CD4-positive, alpha-beta T cell treated with Interleukin-6 for 4 hours (primary cell): ENCODE measurements around the gene CDC42EP2.
"Not testable (repeated sequence)": the region's sequence is repeated elsewhere in the genome, so short reads cannot be mapped to it uniquely, and the experiment has no call there.

Experiments used
- DNase-seq: peaks from one replicate; pipeline ENCODE4 v3.0.0-alpha.2; 2020; ENCODE audit warnings: mixed read lengths

CDC42EP2 gene

DNA sequence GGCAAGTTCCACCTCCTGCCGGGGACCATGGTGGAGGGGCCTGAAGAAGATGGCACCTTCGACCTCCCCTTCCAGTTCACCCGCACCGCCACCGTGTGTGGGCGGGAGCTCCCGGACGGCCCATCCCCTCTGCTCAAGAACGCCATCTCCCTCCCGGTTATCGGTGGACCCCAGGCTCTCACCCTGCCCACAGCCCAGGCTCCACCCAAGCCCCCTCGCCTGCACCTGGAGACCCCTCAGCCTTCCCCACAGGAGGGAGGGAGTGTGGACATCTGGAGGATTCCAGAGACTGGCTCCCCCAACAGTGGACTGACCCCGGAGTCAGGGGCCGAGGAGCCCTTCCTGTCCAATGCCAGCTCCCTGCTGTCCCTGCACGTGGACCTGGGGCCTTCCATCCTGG lies 6.4 kb downstream of the CDC42EP2 start:
- no peak for DNase-seq

- DNase-seq, result no peak
Measured at GRCh38 chr11:65321828-65322485, 7.3 kb downstream of the CDC42EP2 start.

DNA sequence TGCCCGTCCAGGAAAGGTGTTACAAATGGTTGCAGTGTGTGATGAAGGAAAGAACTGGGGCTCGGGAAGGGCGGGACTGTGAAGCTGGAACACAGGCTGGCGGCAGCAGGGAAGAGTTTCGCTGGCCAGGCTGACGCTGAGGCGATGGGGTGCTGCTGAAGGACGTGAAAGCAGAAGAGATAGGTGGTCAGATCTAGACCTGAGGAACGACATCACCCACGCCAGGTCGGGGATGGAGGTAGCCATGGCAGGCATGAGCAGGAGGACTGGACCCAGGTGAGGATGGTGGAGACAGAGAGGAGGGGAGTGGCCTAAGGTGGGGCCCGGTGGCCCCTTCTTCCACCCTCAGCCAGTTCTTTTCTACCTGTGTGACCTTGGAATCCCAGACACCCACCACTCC lies 9.1 kb downstream of the CDC42EP2 start:
- no peak for DNase-seq

- no peak for DNase-seq
Measured at GRCh38 chr11:65325435-65325834, 10.8 kb downstream of the CDC42EP2 start.

GRCh38 chr11:65327021-65327420 lies 12.4 kb downstream of the CDC42EP2 start:
- no peak for DNase-seq

- DNase-seq, result no peak
Measured at GRCh38 chr11:65329478-65329877, 14.8 kb downstream of the CDC42EP2 start.

- DNase-seq, result peak; percentile 92
Measured at GRCh38 chr11:65329944-65330403, 15.3 kb downstream of the CDC42EP2 start.

DNA sequence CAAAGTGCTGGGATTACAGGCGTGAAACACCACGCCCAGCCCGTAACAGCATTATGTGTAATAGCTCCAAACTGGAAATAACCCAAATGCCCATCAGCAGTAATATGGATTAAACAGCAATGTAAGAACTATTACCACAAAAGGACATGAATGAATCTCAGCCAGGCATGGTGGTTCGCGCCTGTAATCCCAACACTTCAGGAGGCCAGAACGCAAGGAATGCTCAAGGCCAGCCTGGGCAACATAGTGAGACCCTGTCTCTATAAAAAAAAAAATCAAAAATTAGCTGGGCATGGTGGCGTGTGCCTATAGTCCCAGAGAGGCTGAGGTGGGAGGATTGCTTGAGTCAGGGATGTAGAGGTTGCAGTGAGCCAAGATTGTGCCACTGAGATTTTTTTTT lies 15.9 kb downstream of the CDC42EP2 start:
- no peak for DNase-seq

GRCh38 chr11:65332591-65332990 lies 17.9 kb downstream of the CDC42EP2 start:
- DNase-seq, result not testable (repeated sequence)

- no peak for DNase-seq
Measured at GRCh38 chr11:65334696-65335295, 20.1 kb downstream of the CDC42EP2 start.

GRCh38 chr11:65338676-65339075 lies 24.0 kb downstream of the CDC42EP2 start:
- DNase-seq, result no peak

GRCh38 chr11:65340226-65340625 lies 25.6 kb downstream of the CDC42EP2 start:
- DNase-seq, result no peak

GRCh38 chr11:65341856-65342255 lies 27.2 kb downstream of the CDC42EP2 start:
- DNase-seq, result no peak

GRCh38 chr11:65351511-65351910 lies 36.8 kb downstream of the CDC42EP2 start:
- DNase-seq, result no peak

GRCh38 chr11:65352783-65353182 lies 38.1 kb downstream of the CDC42EP2 start:
- DNase-seq, result no peak

DNA sequence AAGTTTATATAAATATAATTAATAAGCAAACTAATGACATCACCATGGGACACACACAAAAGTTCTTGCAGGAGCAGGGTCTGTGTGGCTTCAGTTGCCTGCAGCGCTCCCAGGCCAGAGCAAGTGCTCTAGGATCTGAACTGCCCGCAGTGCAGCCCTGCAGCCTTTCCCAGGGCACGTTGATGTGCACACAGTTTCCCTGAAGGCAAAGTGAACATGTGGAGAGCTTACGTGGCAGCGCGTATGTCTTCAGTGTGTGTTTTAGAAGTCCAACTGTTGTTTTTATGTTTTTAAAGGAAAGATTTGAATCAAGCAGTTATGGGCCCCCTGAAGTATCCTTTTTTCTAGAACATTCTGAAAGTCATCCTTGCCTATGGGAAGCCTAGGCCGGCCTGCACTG lies 38.7 kb downstream of the CDC42EP2 start:
- no peak for DNase-seq

GRCh38 chr11:65353900-65354264 lies 39.2 kb downstream of the CDC42EP2 start:
- no peak for DNase-seq

DNA sequence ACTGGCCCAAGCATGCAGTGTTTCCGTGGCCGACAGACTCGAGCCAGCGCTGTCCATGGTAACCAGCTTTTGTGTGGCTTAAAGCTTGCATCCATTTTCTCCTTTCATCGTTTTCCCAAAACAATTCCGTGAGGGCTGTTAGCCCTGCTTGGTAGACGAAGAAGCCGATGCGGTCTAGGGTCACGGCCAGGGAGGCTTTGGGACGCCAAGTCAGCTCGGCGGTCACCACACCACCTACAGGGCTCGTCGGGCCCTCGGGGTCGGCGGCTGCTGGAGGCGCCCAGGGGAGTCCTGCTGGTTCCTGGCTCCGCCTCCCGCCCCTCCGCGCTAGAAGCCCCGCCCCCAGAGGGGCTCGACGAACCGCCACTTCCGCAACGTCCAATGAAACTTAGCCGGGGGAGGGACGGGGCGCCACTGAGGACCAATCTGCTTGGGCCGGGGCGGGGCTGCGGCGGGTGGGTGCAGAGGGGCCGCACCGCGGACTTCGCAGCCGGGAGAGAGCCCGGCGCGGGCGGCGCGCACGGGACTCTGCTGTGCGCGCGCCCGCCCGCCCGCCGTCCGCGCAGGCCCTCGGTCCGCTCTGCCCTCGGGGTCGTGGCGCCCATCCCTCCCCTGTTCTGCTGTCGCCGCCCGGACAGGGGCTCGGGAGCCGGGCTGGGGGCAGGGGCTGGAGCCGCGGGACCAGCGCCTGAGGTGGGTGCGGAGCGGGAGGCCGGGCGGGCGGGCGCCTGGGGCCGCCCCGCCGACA lies 39.8 kb downstream of the CDC42EP2 start, which contains the start of gene TIGD3:
TIGD3 (plus strand) TSS at position 487 of the 748 bp plus-strand sequence. CDS start 1,058 bp downstream, outside the sequence.
- DNase-seq, result peak; percentile 99

- DNase-seq, result peak; percentile 70
Measured at GRCh38 chr11:65355013-65355775, 40.5 kb downstream of the CDC42EP2 start.

GRCh38 chr11:65355776-65356393 lies 41.2 kb downstream of the CDC42EP2 start:
- no peak for DNase-seq

GRCh38 chr11:65356394-65356972 lies 41.8 kb downstream of the CDC42EP2 start:
- no peak for DNase-seq

DNA sequence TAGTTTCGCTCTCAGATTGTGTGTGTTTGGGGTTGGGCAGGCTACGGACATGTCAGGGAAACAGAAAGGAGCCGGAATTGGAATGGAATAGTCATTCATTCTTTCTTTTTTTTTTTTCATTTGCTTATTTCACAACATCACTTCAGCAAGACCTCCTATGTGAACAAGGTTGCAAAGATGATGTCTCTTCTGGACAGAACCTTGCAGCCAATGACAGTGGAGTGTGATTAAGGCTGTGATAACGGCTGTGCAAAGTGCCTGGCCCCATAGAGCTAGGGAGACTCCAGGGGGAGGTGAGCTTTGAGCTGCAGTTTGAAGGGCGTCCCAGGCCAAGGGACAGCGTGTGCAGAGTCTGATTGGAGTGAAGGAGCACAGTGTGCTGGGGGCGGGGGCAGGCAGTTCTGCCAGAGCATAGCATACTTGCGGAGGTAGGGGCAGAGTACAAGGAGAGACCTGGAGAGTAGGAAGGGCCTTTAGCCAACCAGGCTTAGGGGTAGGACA lies 43.2 kb downstream of the CDC42EP2 start:
- DNase-seq, result no peak
